ENCODE results near the gene TIGD2.
A peak's percentile ranks its signal among the peaks of the same experiment; 100 is the strongest.

TIGD2 gene

DNA sequence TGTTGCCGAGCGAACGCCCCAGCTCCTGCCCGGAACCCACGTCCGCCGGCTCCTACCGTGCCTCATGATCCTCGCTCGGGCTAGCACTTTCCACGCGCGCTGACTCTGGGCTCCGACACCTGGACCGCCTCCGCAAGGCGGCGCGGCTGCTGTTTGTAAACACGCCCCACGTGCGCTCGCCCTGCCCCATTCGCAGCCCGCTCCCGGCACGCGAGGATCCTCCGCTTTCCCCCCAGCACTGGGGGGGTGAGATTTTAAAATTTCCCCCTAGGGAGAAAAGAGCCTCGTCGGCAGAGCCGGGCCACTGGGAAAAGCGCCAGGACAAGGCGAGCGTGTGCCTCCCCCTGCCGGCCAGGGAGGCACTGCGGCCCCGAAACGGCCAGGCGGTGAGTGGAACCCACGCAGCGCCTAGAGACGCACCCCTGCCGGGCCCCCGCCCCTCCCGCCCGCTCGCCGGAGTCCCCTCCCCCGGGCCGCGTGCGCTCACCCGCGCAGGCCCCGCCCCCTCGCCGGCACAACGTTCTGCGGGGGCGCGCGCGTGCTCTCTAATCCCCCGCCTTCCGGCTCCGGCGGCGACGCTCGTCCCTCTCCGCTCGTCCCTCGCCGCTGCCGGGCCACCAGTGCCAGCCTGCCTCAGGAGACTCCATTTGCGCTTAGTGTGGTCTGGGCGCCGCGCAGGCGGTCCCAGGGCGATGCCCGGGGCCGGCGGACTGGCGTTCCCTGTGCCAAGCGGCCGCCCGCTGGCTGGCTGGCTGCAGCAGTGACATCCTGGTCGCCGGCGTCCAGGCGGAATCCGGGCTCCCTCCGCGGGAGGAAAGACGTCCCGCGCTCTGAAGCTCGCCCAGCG lies at the start of gene TIGD2:
TSS of gene TIGD2 (plus strand) at position 548 of the 847 bp plus-strand sequence. CDS start 1,442 bp downstream, outside the sequence.
- DNase-seq, result peak; percentile 73

DNA sequence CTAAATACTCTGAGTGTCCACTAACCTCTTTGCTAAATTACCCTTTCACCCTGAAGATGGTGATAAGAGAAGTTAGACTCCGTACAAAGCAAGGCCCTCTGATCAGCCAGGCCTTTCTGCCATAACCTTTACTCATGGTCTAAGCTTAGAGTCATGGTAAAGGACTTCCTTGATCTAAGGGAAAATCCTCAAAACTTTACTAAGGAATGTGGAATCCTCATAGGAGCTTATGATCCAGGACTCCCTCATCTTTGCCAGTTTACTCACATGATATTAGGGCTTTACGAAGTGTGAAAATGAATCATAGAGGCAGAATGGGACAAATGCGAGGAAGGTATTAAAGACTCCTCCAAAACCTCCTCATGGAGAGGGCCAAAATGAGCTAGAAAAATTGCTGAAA lies 46.5 kb upstream of the TIGD2 start:
- no peak for DNase-seq

DNA sequence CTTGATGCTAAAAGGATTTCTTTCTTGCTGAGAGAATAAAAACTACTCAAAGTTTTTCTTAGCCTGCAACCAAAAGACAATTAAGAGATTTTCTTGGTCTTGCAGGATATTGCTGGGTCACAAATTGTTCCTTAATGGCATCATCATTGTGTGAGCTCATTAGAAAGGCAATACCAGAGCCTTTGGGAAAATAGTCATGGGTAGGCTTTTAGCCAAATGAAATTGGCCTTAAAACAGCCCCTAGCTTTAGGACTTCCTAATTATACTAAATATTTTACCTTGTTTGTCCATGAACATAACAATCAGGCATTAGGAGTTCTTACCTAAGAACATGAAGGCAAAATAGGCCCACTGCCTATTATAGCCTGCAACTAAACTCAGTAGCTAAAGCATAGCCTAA lies 43.9 kb upstream of the TIGD2 start:
- no peak for DNase-seq

DNA sequence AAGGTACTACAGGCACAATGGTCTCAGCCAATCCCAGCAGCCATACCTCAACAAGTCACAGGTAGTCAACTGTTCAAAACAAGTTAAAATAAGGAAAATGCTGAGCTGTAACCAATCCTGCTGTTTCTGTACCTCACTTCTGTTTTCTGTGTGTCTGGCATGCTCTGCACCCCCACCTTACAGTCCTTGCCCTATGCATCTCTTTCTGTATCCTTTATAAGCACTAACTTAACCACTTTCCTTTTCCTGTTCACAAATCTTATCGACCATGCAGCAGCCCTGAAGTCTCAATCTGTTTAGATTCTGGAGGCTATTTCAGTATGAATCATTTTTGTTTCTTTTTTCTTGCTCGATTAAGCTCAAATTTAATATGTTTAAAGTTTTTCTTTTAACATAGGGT lies 41.9 kb upstream of the TIGD2 start:
- no peak for DNase-seq

DNA sequence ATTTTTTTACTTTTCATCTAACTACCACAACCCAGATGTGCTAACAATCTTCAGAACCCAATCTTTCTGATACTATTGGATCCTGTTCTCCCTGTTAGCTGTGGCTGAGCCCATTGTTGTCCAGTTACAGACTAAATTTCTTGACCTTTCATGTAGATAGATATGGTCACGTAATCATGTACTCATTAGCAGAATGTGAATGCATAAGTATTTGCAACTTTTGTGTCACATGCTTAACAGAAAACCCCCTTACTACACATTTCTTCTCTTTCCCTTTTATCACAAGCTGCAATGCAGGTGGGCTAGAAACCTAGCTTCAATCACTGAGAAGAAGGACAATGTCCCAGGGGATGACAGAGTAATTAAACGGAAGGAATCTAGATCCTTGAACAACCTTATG lies 41.3 kb upstream of the TIGD2 start:
- DNase-seq, result no peak

DNA sequence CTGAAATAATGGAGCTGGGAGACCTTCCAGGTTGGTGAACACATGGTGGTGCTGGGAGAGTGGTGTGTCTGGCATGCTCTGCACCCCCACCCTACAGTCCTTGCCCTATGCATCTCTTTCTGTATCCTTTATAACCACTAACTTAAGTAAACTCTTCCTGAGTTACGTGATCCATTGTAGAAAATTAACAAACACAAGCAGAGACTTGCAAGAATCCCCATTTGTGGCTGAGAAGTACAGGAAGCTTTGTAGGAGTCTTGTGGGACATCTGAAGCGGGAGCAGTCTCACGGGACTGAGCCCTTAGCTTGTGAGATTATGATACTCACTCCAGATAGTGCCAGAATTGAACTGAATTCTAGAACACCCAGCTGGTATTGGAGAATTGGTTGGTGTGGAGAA lies 40.0 kb upstream of the TIGD2 start:
- no peak for DNase-seq

DNA sequence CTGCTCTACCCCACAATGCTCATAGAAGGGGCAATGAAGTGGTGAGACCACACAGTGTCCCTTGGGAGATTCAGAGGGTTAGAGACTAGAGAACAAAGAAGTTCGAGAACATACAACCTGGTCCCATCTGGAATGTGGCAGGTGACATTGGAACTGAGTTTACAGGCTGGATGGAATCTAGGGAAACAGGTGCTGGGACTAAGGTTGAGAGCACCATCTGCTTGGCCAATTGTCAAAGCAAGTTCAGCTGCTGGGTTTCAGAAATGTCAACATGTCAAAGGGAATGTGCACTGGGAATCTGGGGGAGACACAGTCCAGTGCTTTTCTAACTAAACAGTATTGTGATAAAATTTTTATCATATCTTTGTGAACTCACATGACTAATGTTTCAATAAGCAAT lies 38.4 kb upstream of the TIGD2 start:
- no peak for DNase-seq

DNA sequence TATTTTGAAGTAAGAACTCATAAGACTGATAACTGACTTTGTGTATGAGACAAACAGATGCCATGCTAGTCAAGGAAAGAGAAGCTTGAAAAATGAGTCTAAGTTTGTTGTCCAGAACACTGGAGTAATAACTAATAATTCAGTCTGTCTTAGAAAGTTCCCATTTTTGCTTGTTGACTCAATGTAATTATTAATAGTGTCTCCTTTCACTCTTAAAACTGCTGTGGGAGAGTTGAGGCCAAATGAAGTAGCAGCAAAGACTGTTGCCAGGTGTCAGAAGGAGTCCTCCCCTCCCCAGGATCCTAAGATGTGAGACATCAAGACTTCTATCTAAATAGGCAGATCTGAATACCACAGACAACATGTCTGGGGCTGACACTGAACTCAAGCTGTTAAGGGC lies 33.6 kb upstream of the TIGD2 start:
- DNase-seq, result no peak

DNA sequence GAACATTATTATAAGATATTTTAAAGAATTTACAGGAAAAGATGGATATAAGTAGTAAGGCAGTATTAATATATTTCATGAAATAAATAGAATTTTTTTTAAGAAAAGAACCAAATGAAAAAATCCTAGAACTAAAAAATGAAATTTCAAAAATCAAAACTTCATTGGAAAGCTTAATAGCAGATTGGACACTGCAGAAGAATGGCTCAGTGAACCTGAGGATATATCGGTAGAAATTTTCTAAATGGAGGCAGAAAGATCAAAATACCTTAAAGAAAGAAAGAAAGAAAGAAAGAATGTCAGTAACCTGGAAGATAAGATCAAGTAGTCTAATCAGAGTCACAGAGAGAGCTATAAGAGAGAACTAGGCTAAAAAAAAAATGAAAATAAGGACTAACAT lies 33.0 kb upstream of the TIGD2 start:
- DNase-seq, result no peak

DNA sequence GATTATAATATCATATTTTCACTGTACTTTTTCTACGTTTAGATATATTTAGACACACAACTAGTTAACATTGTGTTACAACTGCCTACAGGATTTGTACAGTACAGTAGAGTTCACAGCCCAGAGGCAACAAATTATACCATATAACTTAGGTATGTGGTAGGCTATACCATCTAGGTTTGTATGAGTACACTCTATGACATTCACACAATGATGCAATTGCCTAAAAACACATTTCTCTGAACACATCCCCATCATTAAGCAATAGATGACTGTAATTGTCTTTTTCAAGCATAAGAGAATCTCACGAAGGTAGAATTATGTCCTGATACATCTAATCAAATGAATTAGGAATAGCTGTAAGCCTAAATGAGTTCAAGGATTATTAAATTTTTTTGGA lies 12.3 kb upstream of the TIGD2 start:
- no peak for DNase-seq

DNA sequence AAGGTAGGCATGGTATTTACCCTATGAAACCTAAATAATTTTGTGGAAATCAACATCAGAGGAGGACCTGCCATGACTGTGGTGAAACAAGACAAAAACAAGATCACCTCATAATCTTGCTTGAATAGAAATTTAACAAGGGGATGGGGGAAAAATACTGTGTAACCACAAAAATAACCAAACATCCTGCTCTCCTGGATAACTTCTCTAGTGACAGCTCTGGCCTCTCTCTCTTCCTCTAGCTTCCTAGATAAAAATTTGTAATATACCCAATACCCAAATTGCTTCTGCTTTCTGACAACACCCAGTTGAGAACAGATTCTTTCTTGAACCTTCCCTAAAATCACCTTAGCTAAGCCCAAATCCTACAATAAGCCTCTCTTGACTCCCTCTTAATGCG lies 11.9 kb upstream of the TIGD2 start:
- DNase-seq, result no peak

DNA sequence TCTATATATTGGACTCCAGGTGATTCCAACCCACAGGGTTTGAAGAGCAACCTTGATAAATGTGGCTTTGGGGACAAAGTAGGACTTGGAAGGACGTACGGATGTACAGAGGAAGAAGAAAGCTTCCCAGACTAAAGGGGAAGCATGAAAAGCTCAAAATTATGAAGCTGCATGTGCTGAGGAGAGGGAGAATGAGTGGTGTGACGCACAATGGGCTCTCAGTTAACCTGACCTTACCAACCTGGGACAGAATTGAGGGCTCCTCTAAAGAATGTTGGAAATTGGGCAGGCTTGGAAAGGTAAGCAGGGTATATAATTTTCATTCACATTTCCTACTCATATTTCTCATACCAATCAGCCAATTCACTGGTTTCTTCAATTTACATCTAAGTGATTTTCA lies 10.5 kb upstream of the TIGD2 start:
- DNase-seq, result no peak

DNA sequence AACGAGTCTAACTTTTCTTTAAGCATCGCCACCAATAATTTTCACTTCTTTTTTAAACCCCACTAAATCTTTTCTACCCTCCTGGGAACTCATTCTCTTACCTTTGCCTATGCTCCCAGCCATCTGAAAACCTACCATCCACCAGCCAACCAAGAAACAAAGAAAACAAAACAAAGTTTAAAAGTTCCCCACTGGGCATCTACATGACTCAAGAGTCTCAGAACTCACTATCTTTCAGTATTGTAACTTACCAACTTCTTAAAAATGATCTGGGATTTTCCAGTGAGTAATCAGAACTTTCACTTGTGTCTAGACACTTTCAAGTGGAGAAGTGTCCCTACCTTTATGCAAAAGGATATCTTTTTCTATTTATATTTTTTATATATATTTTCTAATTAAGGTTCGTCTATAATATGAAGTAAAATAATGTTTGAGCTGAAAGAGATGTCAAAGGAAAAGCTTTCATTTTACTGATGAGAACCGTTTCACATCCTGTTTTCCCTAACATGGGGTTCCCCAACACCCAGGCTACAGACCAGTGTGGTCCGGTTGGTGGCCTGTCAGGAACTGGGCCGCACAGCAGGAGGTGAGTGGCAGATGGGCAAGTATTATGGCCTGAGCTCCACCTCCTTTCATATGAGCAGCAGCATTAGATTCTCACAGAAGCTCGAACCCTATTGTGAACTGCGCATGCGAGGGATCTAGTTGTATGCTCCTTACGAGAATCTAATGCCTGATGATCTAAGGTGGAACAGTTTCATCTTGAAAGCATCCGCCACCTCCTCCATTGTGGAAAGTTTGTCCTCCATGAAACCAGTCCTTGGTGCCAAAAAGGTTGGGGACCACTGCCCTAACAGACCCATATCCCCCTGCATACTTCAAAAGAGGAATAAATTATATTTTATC lies 9.8 kb upstream of the TIGD2 start:
- DNase-seq, result no peak

DNA sequence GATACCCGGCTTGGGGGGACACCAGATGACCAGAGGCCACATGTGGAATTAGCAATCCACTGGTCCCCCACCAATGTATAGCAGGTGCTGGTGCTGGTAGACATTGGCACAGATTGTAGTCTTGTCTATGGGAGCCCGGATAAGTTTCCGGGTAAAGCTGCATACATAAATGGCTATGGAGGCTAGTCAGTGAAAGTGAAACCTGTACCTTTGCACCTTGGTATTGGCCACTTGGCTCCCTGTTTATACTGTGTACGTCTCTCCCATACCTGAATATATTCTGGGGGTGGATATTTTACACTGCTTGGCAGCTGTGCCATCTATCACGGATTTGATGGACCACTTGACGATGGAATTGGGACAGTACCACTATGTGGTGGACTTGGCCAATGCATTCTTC lies 5.6 kb upstream of the TIGD2 start:
- DNase-seq, result no peak

DNA sequence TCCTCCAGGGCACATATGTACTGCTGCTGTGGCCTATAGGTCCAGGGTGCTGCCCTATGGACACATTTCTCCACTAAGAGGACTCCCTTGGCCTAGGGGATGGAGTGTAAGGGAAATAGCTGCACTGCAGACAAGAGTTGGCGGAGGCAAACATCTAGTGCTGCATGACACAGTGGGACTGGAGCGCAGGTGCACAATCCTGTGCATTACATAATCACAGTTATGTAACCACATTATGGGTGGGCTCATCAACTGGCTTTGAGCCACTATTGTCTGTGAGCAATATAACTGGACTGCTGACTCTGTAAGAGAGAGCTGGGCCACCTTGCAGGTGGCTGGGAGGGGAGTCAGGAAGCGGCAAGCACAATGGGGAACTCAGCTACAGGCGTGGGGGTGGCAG lies 3.2 kb upstream of the TIGD2 start:
- DNase-seq, result no peak

DNA sequence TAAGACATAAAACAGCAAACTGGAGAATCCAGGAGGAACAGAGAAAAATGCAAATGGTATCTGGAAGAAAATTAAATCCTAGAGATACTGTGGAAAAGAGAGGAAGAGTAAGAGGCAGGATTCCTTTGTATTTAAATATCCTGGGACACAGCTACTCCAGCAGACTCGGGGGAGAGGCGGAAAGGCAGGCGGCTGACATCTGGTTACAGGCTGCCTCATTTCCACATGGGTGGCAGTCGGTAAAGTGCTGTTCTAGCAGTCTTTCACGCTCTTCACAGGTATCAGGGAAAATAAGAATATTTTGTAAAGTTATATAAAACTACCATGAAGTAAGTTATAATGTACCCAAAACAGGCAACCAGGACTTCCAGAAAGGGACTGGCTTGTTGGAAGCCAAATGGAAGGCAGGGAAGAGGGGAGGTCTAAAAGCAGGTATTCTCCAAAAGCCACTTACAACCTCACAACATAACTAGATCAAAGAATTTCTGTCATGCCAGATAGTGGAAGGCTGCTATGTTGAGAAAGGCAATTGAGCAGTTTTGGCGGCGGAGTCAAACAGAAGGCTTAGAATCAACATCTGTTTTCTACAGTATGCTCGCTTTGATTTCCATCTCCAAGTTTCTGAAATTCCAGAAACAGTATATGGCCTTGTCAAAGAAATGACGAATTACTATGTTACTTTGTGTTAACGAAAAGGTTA lies 1.3 kb upstream of the TIGD2 start:
- DNase-seq, result no peak

DNA sequence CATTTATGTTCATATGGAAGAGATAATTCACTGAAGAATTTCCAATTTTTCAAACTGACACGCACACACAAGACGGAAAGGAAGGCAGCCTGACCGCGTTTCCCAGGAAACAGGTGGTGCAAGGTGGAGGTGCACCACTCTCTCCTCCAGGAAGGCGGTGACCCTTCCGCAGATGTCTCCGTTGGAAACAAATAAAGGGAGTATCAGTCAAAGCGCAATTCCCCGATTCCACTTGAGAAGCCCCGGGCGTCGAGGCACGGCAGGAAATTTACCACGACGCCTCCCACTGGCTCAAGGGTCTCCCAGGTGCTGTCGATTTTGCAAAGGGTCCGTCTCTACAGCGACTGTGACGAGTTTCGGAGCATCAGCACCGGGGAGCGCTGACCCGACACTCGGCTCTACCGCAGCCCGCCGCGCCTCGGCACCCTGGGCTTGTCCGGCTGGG lies 770 bp upstream of the TIGD2 start:
- DNase-seq, result no peak

DNA sequence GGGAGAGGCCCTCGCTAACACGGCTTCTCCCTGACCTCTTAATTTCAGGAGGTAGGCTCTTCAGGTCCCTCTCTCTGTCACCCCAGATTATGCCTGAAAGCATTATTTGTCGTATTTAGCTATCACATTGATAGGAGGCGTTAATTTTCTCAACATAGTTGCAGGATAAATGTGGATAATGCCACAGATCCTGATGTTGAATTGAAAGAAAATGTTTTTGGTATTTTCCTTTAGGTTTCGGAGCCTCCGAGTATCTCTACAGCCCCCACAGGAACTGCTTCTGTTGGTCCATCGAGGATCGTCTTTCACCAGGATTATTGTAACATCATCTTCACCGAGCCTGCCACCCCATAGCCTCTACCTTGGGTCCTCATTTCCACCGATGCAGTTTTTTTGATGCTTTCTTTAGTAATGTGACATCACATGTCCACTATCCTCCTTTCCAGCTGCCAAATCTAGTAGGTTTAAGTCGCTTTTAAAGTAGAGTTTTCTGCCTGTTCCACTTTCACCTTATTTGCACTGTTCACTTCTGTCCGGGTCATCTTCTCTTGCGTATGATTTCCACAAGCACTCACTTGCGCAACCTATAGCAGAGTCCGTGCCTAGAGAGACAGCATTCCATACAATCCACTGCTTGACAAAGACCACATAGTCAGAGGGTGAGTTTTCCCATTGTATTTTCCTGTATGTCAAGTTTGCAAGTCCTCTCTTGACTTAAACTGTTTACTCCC lies 665 bp downstream of the TIGD2 start:
- DNase-seq, result no peak

DNA sequence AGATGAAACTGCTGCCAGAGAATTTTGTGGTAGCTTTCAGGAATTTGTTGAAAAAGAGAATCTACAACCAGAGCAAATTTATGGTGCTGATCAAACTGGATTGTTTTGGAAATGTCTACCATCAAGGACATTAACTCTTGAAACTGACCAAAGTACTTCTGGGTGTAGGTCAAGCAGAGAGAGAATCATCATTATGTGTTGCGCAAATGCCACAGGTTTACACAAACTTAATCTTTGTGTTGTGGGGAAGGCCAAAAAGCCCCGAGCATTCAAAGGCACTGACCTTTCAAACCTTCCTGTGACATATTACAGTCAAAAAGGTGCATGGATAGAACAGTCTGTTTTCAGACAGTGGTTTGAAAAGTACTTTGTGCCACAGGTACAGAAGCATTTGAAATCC lies 2.1 kb downstream of the TIGD2 start:
- no peak for DNase-seq

DNA sequence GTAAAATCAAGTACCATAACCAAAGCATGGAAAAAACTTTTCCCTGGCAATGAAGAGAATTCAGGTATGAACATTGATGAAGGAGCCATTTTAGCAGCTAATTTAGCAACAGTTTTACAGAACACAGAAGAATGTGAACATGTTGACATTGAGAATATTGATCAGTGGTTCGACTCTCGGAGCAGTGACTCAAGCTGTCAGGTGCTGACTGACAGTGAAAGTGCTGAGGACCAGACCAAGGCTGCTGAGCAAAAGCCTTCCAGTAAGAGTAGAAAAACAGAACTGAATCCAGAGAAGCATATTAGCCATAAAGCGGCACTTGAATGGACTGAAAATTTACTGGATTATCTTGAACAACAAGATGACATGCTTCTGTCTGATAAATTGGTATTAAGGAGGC lies 2.8 kb downstream of the TIGD2 start:
- DNase-seq, result no peak

DNA sequence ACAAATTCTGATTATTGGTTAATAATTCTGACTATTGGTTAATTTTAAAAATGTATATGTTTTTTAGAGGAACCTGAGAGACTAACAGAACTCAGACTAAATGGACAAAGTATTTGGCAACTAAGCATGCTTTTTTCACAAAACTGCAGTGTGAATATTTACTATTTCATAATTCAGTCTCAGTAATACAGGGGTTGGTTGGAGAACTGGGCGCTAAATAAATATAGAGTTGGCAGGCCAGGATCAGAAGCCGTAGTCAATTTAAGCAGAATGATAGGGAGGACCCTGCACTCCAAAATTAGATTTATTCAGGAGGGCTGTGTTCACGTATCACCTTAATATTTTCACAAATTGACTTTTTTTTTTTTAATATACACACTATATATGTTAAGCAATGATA lies 5.8 kb downstream of the TIGD2 start:
- DNase-seq, result no peak

DNA sequence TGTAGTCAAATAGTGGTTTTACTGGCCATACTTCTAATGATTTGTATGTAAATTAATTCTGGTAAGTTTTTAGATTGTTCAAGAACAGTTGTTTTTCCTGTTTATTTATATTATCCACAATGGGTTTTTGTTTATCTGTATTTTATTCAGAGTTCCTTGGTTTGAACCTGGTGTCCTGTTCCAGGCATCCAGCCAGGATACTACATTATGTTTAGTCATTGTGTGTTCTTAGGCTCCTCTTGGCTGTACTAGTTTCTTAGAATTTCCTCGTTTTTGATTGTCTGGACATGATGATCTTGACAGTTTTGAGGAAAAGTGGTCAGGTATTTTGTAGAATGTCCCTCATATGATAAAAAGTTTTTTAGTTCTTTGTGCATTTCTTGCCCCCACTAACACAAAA lies 7.8 kb downstream of the TIGD2 start:
- no peak for DNase-seq

DNA sequence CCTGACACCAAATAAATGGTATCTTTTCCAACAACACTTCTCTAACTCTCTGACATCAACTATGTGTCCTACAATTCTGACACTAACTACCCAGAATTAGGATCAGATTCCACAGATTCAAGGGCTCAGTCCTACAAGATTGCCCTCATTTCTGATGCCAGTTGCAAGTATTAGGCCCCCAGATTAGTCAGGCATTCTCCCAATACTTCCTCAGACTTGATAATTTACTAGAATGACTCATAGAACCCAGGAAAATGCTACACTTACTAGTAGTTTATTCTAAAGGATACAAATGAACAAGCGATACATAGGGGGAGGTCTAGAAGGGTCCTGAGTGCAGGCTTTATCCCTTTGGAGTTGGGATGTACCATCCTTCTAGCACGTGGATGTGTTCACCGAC lies 8.5 kb downstream of the TIGD2 start:
- no peak for DNase-seq

Measured in NCI-H446 treated with DMSO at 0.1 percent for 48 hours (cell line).